Activated T-helper 1 cell treated with Interleukin-2 at 50 U/mL for 16 hours (primary cell): ENCODE results near the gene CREG2.

Experiments used
- DNase-seq: peaks from one replicate; pipeline ENCODE4 v3.0.0-alpha.2; 2020; ENCODE audit warnings: low read depth

Gene CREG2, protein sequence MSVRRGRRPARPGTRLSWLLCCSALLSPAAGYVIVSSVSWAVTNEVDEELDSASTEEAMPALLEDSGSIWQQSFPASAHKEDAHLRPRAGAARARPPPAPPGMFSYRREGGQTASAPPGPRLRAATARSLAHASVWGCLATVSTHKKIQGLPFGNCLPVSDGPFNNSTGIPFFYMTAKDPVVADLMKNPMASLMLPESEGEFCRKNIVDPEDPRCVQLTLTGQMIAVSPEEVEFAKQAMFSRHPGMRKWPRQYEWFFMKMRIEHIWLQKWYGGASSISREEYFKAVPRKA

GRCh38 chr2:101387151-101387834 lies at the start of gene CREG2:
Gene CREG2 (minus strand): TSS chr2:101387503. CDS start chr2:101387457, 46 bp downstream.
- DNase-seq: peak; percentile 41

DNA sequence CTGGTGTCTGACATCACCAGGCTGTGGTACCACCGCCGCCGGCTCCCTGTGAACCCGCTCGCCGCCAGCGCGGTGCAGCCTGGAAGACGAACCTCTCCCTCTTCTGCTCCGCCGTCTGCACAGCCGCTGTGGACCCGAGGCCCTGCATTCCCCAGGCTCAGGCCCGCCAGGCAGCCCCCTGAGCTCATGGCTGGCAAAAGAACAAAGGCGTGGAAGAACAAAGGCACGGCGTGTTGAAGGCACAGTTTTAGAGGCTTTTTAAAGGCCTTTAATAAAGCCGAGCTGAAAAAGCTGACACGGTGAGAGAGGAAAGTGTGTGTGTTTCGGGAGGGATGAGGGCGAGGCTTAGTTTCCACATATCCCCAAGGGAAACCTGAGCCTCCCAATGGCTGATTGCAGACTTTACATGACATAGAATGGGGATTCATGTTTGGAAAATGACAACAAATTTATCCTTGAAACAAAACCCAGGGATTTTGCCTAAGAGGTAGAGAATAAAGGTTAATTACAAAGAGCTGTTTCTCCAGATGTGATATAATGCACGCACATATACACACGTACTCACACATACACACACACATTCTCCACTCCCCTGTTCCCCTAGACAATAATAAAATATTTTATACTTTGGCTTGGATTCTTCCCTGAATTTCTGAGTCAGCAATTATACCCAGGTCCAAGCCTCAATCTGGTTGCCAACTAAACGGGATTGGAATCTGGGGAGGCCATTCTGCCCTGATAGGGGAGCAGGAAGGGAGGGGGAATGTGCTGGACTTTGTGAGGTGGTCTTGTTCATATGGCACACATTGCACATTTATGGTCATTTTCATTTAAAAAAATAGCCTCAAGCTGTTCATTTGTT lies 47.9 kb upstream of the CREG2 start:
- no peak for DNase-seq

GRCh38 chr2:101433465-101433864 lies 46.2 kb upstream of the CREG2 start:
- no peak for DNase-seq

GRCh38 chr2:101432411-101433181 lies 45.3 kb upstream of the CREG2 start:
- DNase-seq: no peak

DNA sequence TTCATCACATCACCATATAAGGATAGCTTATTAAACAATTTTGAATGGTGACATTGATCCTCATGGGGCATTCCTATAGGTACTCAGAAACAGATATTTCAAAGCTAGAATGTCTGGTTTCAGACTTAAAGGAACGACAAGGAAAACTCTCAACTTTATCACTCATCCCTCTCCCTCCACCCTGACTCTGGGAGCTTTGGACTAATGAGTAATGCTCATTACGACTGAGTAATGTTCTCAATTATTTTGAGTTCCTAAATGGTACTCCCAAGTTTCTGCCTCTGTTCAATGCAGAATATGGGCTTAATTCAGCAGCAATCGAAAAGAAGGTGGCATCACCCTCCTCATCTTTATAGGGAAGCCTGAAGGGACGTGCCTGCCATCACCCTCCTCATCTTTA lies 44.2 kb upstream of the CREG2 start:
- no peak for DNase-seq

- DNase-seq: no peak
Observed at GRCh38 chr2:101430156-101430555, 42.9 kb upstream of the CREG2 start.

DNA sequence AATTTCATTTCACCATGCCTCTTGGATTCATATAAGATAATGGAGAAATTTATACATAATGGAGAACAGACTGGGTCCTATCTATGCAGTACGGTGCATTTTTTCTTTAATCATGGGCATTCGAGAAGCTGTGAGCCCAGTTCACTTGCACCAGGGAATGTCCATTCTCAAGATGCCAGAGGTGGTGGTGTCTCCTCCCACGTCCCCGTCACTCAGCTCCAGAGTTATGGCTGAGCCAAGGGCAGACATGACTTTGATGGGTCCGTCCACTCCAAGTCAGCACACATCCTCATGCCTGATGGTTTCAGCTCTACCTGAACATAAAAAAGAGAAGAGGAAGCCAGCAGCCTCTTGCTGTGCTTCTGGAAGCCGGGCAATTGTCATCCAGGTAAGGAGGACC lies 42.1 kb upstream of the CREG2 start:
- DNase-seq: no peak

DNA sequence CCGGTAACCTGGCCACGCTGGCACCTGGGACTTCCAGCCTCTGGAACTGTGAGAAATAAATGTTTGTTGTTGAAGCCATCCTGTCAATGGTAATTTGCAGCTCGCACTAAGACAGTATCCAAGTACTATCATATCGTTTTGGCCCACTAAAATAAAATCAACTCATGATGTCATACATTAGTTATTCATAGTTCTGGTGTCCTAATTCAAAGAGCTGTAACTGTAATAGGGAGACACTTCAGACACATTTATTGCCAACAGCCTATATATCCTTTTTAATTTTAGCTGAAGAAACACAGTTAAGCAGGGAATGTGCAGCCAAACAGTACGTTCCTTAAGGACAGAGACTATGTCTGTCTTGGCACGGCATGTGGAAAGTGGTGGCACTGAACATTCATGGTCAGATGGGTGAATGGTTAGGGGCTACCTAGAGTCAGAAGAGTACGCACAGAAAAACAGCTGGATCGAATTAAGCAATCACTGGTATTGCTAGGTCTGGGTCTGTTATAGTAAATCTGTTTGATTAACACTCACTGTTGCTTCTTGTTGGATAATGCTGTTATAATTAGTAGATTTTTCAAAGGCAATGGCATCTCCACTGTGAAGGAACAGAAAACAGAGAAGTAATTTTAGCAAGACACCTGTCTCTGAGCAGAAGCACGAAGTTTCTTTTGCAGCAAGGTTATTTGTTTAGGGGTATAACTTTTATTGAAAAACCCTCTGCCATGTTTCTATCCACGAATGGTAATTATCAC lies 41.3 kb upstream of the CREG2 start:
- no peak for DNase-seq

DNA sequence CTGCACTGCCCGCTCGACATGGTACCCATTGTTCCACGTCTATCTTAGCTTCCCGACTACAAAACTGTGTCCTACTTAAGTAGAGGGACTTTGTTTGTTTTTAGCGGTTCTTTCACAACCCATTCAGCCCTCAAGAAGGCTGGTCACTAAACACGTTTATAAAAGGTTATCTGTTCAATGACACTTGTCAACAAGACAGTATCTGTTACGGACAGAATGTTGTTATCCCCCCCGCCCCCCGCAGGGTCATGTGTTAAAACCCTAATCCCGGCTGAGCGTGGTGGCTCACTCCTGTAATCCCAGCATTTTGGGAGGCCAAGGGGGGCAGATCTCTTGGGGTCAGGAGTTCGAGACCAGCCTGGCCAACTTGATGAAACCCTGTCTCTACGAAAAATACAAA lies 40.4 kb upstream of the CREG2 start:
- no peak for DNase-seq

GRCh38 chr2:101427240-101427639 lies 39.9 kb upstream of the CREG2 start:
- DNase-seq: no peak

GRCh38 chr2:101426822-101427221 lies 39.5 kb upstream of the CREG2 start:
- DNase-seq: no peak

GRCh38 chr2:101420623-101421022 lies 33.3 kb upstream of the CREG2 start:
- no peak for DNase-seq

- peak; percentile 7 for DNase-seq
Observed at GRCh38 chr2:101419096-101419663, 31.9 kb upstream of the CREG2 start.

- no peak for DNase-seq
Observed at GRCh38 chr2:101418460-101419095, 31.3 kb upstream of the CREG2 start.

GRCh38 chr2:101416609-101417008 lies 29.3 kb upstream of the CREG2 start:
- no peak for DNase-seq

DNA sequence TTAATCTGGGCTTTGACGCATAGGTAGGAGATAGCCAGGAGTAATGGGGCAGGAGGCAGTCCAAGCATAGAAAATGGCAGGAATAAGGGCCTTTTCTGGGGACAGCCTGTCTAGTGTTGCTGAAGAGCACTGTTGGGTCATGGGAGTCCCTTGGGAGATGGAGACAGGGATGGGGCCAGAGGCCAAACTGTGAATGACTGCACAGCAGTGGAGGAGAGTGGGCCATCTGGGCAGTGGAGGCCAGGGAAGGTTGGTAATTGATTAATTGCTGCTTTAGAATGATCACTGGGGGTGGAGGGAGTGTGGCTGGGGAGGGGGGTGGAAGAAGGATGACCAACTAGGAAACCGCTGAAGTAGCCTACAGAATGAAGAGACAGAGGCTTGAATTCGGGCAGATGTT lies 28.6 kb upstream of the CREG2 start:
- DNase-seq: no peak

- DNase-seq: no peak
Observed at GRCh38 chr2:101415220-101415619, 27.9 kb upstream of the CREG2 start.

DNA sequence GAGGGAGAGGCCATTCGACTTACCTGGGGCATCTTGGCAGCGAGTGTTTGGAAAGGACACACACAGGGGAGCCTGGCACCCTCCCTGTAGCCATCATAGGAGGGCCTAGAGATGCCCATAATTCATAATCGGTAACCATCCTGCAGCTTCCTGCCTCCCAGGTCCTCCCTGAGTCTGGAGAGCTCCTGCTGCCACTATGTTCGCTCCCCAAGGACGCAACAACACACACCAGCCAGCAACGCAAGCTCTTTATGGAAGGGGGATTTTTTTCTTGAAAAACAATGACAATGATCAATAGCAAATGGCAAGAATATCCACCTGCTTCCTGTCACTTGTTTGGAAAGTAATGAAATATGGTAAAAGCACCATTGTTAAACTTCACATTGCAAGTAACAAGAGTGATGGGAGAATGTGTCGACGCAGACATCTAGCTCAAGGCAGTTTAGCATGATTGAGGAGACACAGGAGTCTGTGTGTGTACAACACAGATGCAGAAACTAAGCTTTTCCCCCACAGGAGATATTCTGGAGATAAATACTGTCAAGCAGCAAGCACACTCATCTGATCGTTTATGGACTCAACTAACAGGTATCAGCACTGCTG lies 24.9 kb upstream of the CREG2 start:
- DNase-seq: no peak

- DNase-seq: no peak
Observed at GRCh38 chr2:101410746-101411145, 23.4 kb upstream of the CREG2 start.

- DNase-seq: no peak
Observed at GRCh38 chr2:101410114-101410513, 22.8 kb upstream of the CREG2 start.
